Upper lobe of left lung (tissue), 4 donors: ENCODE results near the gene STARD10.

ENCODE experiments used
- POLR2A ChIP-seq, 4 donors: fragments of 450-650 bp; IDR thresholded peaks; one replicate each; pipeline ENCODE4 v1.5.1; 2016 to 2017; ENCODE audit warnings: antibody characterized with exemption in 4 of 4, mild to moderate bottlenecking in 2 of 4
- POLR2AphosphoS5 ChIP-seq, 2 donors: sonication (generic); formaldehyde crosslinking; IDR thresholded peaks; one replicate each; pipeline ENCODE4 v1.5.1; 2017; ENCODE audit warnings: antibody characterized with exemption in 2 of 2
- TF ChIP-seq, protein P1 (sequence below), 6 experiments: fragments of 450-650 bp in 4 of 6; fragments of 200-600 bp in 2 of 6; sonication (generic) in 2 of 6; IDR thresholded peaks; one replicate each; pipeline ENCODE4 v1.5.1; 2016 to 2019; ENCODE audit warnings: antibody characterized with exemption in 6 of 6

DNA sequence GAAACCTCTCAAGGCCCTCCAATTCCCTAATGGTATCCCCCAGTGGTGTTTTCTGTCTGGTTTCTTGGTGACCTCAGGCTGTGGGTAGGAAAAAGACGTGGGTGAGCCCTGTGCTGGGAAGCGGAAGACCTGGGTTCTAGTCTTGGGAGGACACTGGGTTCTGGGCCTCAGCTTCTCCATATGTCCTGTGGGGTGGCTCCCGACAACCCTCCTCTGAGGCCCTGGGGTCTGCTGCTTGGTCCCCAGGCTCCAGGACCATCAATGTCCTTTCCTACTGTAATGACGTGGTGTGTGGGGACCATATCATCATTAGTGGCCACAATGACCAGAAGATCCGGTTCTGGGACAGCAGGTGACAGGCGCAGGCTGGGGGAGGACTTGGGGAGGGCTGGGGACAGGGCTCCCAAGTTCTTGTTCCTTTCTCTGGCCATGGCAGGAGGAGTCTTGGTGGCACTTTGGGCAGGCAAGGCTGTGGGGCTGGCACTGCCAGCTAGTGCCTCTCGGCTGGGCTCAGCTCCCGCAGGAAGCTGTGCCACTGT, 33.2 kb upstream of the STARD10 start:
- TF ChIP-seq, protein P1, sequence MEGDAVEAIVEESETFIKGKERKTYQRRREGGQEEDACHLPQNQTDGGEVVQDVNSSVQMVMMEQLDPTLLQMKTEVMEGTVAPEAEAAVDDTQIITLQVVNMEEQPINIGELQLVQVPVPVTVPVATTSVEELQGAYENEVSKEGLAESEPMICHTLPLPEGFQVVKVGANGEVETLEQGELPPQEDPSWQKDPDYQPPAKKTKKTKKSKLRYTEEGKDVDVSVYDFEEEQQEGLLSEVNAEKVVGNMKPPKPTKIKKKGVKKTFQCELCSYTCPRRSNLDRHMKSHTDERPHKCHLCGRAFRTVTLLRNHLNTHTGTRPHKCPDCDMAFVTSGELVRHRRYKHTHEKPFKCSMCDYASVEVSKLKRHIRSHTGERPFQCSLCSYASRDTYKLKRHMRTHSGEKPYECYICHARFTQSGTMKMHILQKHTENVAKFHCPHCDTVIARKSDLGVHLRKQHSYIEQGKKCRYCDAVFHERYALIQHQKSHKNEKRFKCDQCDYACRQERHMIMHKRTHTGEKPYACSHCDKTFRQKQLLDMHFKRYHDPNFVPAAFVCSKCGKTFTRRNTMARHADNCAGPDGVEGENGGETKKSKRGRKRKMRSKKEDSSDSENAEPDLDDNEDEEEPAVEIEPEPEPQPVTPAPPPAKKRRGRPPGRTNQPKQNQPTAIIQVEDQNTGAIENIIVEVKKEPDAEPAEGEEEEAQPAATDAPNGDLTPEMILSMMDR (IDR thresholded peaks at IDR 0.05): no peak
- TF ChIP-seq POLR2A (IDR thresholded peaks at IDR 0.05) (no peak), POLR2AphosphoS5 (IDR thresholded peaks at IDR 0.05) (no peak)
